GM18907 (cell line): ENCODE data around the gene NTRK3.
"Not testable (repeated sequence)": the region's sequence is repeated elsewhere in the genome, so short reads cannot be mapped to it uniquely, and the experiment has no call there.

ENCODE experiments used
- ATAC-seq: cut with Tn5 transposase; IDR thresholded peaks from one replicate; pipeline ENCODE4 v1.9.1; 2021; ENCODE audit warnings: mild to moderate bottlenecking, moderate library complexity; ENCODE audit not compliant: unreplicated experiment

NTRK3 gene

GRCh38 chr15:87848012-87848411, 408.5 kb downstream of the NTRK3 start:
- no peak for ATAC-seq

- no peak for ATAC-seq
These were observed 409.8 kb downstream of the NTRK3 start for GRCh38 chr15:87846746-87847145.

- no peak for ATAC-seq
These were observed 413.2 kb downstream of the NTRK3 start for GRCh38 chr15:87843312-87843711.

GRCh38 chr15:87841426-87841998, 415.0 kb downstream of the NTRK3 start:
- no peak for ATAC-seq

GRCh38 chr15:87835830-87836229, 420.7 kb downstream of the NTRK3 start:
- ATAC-seq = not testable (repeated sequence)

GRCh38 chr15:87833333-87833732, 423.2 kb downstream of the NTRK3 start:
- not testable (repeated sequence) for ATAC-seq

GRCh38 chr15:87829332-87830050, 427.0 kb downstream of the NTRK3 start:
- ATAC-seq = no peak

- no peak for ATAC-seq
These were observed 427.9 kb downstream of the NTRK3 start for GRCh38 chr15:87828608-87829007.

GRCh38 chr15:87827131-87827530, 429.4 kb downstream of the NTRK3 start:
- no peak for ATAC-seq

- ATAC-seq = no peak
These were observed 430.3 kb downstream of the NTRK3 start for GRCh38 chr15:87826119-87826747.

GRCh38 chr15:87818756-87819155, 437.8 kb downstream of the NTRK3 start:
- no peak for ATAC-seq

- no peak for ATAC-seq
These were observed 439.0 kb downstream of the NTRK3 start for GRCh38 chr15:87817553-87817952.

GRCh38 chr15:87816811-87817210, 439.7 kb downstream of the NTRK3 start:
- ATAC-seq = no peak

- ATAC-seq = no peak
These were observed 440.5 kb downstream of the NTRK3 start for GRCh38 chr15:87816016-87816415.
